ENCODE data around the gene SARDH.

SARDH gene

DNA sequence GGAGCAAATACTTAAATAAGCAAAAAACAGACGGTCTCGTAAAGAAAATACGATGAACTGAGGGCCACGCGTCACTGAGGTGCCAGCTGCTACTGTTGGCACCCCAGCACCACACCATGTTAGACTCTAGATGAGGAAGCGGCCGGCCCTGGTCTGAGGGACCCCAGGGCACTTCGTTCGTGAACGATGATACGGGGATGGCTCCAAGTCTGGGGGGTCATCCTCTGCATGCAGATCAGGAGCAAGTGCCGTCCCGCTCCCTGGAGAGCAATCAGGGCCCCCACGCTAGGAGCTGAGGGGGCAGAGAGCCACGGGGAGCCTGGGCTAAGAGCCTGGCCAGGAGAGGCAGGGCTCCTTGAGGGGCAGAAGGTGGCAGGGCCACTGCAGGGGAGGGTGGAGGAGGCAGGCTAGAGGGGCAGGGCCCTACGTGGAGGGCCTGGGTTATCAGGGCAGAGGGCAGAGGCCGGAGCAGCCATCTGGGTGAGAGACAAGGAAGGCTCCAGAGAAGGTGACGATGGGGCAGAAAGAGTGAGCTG, 24.1 kb downstream of the SARDH start:
- DNase-seq = no peak

- DNase-seq = no peak
These were observed 24.8 kb downstream of the SARDH start for GRCh38 chr9:133713150-133713959.

DNA sequence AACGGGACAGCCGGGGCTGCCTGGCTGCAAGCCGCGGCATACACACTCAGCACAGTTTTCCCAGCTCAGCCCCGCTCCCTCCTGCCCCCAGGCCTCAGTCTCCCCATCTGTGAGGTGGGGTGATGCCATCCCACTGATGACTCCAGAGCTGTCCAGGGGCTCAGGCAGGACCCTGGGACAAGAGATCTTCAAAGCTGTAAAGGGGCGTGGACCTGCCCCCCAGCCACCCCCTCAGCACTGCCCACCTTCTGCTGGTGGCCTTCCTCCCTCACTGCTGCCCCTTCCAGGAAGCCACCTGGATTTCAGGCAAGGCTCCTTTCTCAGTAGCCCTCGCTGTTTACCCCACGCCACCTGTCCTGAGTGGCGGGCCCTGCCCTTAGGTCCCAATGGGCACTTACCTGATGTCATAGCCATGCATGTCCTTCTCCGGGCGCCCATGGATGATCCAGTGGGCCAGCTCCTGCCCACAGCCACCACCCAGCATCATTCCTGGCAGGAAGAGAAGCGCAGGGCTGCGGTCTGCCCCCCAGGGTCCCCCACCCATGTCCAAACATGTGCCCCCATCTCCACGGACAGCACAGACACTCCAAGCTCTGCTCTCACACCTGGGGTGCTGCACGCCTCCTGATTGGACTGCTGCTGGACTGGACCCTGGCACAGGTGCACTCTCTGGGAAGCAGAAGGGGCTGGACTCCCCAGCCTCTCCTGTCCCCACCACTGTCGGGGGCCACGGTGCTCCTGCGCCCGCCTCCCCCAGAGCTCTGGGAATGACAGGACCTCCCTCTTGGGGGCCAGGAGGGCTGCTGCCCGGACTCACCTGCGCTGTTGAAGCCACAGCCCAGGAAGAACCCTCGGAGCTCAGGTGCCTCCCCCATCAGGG, 25.7 kb downstream of the SARDH start:
- DNase-seq = no peak

- peak in 1 of 4 experiments; percentile 13 for DNase-seq
These were observed 26.5 kb downstream of the SARDH start for GRCh38 chr9:133711428-133712220.

GRCh38 chr9:133710661-133711427, 27.3 kb downstream of the SARDH start:
- no peak for DNase-seq

DNA sequence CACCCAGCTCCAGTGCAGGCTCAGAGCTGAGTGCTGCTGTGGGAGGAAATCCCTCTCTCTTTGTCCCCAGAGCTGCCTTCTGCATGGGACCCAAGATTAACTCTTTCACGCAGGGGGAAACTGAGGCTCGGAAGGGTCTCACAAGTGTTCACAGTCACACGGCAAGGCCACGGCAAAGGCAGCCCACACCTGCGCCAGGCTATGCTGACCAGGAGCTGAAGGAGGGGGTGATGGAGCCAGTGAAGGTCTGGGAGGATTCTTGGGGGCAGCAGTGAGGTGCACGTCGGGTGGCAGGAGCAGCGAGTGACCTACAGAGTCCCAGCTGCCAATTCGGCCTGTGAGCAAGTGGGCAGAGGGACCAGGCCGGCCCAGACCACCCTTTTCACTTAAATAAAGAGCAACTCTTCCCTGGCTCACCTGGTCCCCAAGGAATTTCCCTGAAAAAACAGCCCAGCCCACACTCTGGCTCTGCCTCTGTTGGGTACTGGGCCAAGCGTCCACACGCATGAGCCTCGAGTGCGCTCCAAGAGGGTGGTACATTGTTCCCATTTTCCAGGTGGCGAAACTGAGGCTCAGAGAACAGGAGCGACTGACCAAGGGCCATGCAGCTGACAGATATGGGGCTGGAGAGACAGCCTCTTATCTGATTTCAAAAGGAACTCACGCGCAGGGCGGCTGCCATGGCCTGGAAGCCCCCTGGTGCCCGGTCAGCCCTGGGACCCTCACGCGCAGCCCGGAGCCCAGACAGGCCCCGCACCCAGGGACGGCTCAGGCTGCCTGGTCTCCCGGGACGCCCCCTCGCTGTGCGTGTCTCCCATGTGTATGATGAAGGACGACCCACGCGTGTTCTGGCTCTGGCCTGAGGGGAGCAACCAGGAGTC, 28.2 kb downstream of the SARDH start:
- no peak for DNase-seq

- no peak for DNase-seq
These were observed 29.0 kb downstream of the SARDH start for GRCh38 chr9:133709015-133709611.

DNA sequence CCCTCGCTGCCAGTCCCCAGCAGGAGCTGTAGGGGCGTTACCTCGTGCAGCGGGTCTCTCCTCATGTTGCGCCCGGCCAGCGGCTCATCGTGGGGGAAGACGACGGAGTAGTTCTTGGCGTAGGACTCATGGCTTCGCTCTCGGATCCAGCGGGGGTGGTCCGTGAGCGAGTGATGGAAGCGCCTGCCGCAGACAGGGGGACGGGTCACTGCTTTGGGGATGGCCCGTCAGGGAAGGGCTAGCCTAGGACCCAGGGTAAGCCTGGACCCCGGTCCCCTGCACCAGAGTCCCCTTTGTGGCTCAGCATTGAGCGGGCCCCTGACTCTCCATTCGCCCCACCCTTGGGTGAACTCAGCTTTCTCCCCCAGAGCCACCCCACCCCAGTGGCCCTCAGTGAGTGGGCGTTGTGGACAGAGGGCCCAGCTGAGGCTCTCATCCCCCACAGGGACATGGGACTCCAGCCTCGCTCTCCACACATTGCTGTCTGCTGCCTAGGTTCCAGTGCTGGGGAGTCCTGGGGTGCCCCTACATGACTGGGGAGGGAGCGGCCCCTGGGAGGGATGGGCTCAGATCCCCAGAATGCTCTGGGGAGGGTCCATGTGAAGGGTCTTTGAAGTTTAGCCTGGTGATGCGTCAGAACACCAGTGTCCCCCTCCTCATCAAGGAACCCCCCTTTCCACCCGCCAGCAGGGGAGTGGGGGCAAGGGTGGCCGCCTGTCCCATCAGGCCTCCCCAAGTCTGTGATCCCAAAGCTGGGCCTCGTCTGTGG, 29.7 kb downstream of the SARDH start:
- DNase-seq = no peak

DNA sequence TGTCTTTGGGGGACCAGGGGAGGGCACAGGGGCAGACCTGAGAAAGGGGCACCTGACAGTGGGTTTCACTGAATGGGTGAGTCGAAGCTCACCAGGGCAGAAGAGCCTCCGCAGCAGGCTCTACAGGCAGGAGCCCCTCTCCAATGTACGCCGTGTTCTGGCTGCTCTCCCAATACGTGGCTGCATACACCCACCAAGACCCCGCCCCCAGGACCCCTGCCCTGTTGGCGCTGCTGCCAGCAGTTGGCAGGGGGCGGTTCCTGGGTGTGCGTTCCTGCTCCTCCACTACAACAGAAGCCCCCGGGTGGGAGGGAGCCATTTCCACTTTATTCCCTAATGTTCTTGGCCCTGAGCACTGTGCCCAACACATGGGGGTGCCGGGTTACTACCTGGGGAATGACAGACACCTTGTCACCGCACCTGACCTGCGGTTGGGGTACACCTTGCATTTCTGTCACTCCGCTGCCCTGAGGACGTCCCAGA, 30.3 kb downstream of the SARDH start:
- DNase-seq = no peak

DNA sequence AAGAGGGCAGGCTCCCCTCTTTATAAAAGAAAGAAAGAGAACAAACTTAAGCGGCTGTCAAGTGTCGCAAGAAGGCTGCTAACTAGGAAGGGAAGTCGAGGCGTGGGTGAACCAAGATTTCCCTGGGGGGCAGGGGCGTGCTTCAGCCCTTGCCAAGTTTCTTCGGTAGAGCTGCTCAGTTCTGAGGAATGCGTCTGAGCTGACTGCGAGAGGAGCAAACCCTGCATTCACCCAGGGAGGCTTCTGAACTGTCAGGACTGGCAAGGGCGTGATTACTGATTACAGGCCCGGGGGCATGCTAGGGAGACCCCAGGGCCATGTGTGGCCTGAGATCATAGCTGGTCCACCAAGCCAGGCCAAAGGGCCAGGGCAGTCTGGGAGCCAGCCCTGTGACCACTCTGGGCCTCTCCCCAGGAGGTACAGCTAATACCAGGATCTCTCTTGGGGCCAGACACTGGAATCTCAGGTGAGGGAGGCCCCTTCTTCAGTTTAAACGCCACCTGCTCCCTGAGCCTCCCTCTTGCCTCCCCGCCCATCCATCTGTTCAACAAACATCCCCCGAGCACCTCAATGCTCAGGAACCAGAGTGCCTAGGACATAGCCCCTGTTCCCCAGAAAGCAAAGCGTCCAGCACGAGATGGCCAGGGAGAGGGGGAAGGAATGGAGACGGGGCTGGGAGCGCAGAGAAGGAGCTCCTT, 30.9 kb downstream of the SARDH start:
- DNase-seq = peak; percentile 51 to 71 (median 66)

DNA sequence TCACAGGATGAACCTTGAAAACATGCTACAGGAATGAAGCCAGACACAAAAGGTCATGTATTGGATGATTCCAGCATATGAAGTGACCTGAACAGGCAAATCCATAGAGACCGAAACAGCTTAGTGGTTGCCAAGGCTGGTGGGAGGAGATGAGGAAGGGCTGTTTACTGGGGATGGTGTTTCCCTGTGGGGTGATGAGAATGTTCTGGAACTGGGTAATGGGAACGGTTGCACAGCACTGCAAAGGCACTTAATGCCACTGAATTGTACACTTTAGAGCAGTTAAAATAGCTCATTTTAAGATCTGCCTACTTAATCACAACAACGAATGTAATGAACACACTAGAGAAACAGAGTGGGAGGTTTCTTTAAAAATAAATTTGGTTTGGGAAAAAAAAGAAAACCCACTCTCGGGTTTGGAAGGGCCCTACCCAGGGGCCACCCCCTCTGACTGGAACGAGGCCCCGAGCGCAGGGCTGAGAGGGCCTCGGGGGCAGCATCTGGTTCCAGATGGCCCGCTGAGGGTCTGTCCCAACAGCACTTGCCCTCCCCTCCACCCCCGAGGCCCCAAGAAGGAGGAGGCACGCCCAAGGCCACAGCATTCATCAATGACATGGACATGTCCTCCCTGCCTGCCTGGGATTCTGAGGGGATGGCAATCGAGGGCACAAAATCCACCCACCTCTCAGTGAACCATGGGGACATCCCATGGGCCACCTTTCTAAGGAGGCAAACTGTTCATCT, 31.7 kb downstream of the SARDH start:
- no peak for DNase-seq

- no peak for DNase-seq
These were observed 32.6 kb downstream of the SARDH start for GRCh38 chr9:133705576-133705975.

DNA sequence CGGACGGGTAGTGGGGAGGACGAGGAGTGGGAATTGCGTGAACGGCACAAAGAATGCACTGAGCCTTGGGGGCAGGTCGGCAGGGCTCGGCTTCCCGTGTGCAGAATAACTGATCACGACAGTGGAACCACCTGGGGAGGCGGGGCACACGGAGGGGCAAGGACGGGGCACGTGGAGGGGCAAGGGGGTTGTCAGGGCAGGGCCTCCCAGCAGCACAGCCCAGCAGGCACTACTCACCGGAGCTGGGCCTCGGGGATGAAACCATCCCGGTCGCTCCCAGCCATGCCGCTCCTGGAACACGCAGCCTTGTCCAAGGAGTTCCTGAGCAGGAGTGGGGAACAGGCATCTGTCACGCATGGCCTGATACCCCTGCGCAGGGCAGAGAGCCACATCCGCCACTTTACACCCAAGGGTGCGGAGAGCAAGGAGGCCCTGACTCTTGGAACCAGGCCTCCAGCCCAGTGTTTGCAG, 33.4 kb downstream of the SARDH start:
- DNase-seq = no peak

DNA sequence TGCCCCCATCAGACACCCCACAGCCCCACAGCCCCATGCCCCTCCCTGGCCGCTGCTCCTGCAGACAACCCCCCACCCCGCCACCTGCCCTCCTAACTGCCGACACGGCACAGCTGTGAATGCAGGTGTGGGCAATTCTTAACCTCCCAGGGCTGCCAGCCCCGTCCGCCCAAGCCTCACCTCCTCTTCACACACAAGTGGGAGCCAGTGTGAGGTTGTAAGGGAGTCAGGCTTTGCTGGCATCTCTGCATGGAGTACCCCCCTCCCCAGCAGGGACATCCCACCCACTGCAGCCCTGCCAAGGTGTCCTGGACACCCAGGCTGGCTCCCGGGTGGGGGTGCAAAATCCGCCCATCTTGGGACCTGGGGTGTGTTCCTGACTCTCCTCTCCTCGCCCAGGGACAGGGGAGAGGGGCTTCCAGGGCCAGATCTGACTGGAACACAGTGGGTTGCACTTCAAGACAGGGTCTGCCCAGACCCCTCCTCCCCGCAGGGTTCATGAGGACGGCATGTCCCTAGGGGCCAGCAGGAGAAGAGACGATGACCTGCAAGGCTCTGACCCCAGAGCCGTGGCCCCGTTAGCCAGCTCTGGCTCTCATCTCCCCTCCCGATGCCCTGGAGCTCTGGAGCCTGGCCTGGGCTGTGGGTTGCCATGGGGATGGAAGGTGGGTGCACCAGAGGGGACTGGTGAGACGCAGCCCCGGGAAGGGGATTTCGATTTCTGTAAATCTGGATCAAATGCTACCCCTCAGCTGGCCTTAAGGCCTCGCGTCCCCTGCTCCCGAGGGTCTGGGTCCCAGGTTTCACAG, 34.4 kb downstream of the SARDH start:
- no peak for DNase-seq

DNA sequence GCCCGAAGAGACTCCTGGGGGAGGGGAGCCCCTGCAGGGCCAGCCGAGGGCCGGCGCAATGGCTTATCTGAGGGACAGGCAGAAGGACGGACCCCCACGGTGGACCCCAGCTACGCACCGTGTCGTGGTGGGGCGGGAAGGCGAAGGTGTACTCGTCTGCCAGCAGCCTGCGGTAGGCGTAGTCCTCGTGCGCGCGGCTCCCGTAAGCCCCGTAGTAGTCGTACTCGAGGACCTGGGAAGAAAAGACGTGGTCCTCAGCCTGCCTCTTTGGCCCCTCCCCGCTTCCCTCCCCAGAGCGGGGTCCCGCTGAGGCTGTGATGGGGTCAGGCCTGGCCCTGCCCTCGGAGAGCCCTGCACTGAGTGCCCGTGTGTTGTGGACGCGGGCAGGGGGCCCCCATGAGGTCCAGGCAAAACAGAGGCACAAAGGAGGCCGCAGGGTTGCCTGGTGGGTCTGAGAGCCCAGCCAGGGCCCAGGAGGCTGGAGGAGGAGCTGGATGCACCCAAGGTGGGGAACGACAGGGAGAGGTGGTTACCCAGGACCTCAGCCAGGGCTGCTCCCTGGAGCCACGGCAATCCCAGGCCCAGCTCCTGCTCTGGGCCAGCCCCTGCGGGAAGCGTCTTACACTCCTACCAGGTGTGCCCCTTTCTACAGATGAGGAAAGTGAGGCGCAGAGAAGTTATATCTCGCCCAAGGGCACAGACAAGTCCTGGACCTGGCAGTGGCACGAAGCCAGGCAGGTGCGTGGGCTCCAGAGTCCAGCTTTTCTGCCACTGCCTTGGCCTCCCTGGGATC, 35.2 kb downstream of the SARDH start:
- DNase-seq = no peak
